H1 (cell line): ENCODE measurements around the gene LGR4.

ENCODE experiments used
- RFX5 ChIP-seq: IDR thresholded peaks from 2 replicates; pipeline ENCODE4 v1.6.1; 2011; ENCODE audit warnings: low read depth, low read length, improper control_type of control experiment, borderline replicate concordance
- SP1 ChIP-seq: IDR thresholded peaks from 2 replicates; pipeline ENCODE4 v1.6.1; 2011; ENCODE audit warnings: low read depth, low read length
- TAF1 ChIP-seq: IDR thresholded peaks from 2 replicates; pipeline ENCODE4 v1.6.1; 2011; ENCODE audit warnings: mild to moderate bottlenecking, low read depth, low read length
- TF ChIP-seq, protein P1 (sequence below), 3 experiments: IDR thresholded peaks; 1 replicate in 2 of 3; 2 replicates in 1 of 3; pipeline versions ENCODE4 v1.5.1 to v1.6.1; 2011; ENCODE audit warnings: low read length in 3 of 3, mild to moderate bottlenecking in 3 of 3, inconsistent platforms in 2 of 3, low read depth in 1 of 3, moderate library complexity in 1 of 3; ENCODE audit not compliant: insufficient read depth in 1 of 3; ENCODE audit errors: control extremely low read depth in 1 of 3

GRCh38 chr11:27385245-27385644 is 87.3 kb downstream of the LGR4 start:
- TF ChIP-seq TAF1 (no peak), SP1 (no peak), RFX5 (no peak)
- TF ChIP-seq, protein P1, sequence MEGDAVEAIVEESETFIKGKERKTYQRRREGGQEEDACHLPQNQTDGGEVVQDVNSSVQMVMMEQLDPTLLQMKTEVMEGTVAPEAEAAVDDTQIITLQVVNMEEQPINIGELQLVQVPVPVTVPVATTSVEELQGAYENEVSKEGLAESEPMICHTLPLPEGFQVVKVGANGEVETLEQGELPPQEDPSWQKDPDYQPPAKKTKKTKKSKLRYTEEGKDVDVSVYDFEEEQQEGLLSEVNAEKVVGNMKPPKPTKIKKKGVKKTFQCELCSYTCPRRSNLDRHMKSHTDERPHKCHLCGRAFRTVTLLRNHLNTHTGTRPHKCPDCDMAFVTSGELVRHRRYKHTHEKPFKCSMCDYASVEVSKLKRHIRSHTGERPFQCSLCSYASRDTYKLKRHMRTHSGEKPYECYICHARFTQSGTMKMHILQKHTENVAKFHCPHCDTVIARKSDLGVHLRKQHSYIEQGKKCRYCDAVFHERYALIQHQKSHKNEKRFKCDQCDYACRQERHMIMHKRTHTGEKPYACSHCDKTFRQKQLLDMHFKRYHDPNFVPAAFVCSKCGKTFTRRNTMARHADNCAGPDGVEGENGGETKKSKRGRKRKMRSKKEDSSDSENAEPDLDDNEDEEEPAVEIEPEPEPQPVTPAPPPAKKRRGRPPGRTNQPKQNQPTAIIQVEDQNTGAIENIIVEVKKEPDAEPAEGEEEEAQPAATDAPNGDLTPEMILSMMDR (IDR thresholded peaks at IDR 0.05; ENCODE audit: control extremely low read depth in 1 of 3, insufficient read depth in 1 of 3, low read depth in 1 of 3, low read length in 3 of 3) = no peak
